Mesothelial cell of epicardium (in vitro differentiated cells): Measurements from ENCODE around the gene GSE1. TPM values are rescaled to one million over a fixed set of nuclear protein-coding genes. Genes with fewer than 3 reads are reported as not detected.
A peak's percentile ranks its signal among the peaks of the same experiment; 100 is the strongest.

Experiments
- DNase-seq, 2 experiments: peaks; one replicate each; pipeline ENCODE4 v3.0.0; 2021; ENCODE audit warnings: low spot score in 2 of 2; ENCODE audit not compliant: unreplicated experiment in 2 of 2
- H3K27ac Mint-ChIP-seq: 2 replicates; pipeline ENCODE4 v1.8.0; 2021; ENCODE audit warnings: mixed read lengths
- H3K27me3 Mint-ChIP-seq: 2 replicates; pipeline ENCODE4 v1.8.0; 2021; ENCODE audit warnings: low read depth, mixed read lengths
- H3K36me3 Mint-ChIP-seq: 2 replicates; pipeline ENCODE4 v1.8.0; 2021; ENCODE audit warnings: mixed read lengths
- H3K4me1 Mint-ChIP-seq: 2 replicates; pipeline ENCODE4 v1.8.0; 2021; ENCODE audit warnings: mixed read lengths
- H3K4me3 Mint-ChIP-seq: 2 replicates; pipeline ENCODE4 v1.8.0; 2021; ENCODE audit warnings: mild to moderate bottlenecking, moderate library complexity, mixed read lengths
- H3K9me3 Mint-ChIP-seq: 2 replicates; pipeline ENCODE4 v1.8.0; 2021; ENCODE audit warnings: mixed read lengths
- total RNA-seq: library from RNA; stranded (reverse); gene quantifications from 3 replicates; pipeline ENCODE4 v1.2.1, GENCODE V29; 2021
- TF ChIP-seq, protein P1 (sequence below): fragments of 200-600 bp; sonication (generic); IDR thresholded peaks from one replicate; pipeline ENCODE4 v1.5.0; 2021; ENCODE audit warnings: antibody characterized with exemption; ENCODE audit not compliant: unreplicated experiment

GSE1 gene
- total RNA-seq, 1 donor from 2014 or later = 218 TPM

DNA sequence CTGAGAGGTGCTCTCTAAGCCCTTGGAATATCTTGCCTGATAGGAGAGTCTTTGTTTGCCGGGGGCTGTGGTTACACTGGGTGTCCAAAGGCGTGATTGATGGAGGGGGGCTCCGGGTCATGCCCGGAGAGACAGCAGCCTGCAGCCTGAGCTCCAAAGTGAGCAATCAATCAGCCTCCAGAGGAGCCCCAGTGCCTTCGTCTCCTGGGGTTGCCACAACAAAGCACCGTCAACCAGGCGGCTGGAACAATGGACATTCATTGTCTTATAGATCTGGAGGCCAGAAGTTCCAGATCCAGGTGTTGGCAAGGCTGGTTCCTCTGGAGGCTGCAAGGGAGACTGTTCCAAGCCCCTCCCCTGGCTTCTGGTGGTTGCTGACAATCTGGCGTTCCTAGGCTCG, 99.7 kb downstream of the GSE1 start:
- TF ChIP-seq, protein P1, sequence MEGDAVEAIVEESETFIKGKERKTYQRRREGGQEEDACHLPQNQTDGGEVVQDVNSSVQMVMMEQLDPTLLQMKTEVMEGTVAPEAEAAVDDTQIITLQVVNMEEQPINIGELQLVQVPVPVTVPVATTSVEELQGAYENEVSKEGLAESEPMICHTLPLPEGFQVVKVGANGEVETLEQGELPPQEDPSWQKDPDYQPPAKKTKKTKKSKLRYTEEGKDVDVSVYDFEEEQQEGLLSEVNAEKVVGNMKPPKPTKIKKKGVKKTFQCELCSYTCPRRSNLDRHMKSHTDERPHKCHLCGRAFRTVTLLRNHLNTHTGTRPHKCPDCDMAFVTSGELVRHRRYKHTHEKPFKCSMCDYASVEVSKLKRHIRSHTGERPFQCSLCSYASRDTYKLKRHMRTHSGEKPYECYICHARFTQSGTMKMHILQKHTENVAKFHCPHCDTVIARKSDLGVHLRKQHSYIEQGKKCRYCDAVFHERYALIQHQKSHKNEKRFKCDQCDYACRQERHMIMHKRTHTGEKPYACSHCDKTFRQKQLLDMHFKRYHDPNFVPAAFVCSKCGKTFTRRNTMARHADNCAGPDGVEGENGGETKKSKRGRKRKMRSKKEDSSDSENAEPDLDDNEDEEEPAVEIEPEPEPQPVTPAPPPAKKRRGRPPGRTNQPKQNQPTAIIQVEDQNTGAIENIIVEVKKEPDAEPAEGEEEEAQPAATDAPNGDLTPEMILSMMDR = no peak
- H3K27ac Mint-ChIP-seq = no peak overlapping the region
- peaks cover 4% of the 10 kb centered on the region for H3K9me3 Mint-ChIP-seq
- no peak for DNase-seq
- H3K27me3 Mint-ChIP-seq = peaks cover 8% of the 10 kb centered on the region
- H3K4me3 Mint-ChIP-seq = no peak overlapping the region
- H3K4me1 Mint-ChIP-seq = peaks cover 18% of the 10 kb centered on the region
- peaks cover 7% of the 10 kb centered on the region for H3K36me3 Mint-ChIP-seq

DNA sequence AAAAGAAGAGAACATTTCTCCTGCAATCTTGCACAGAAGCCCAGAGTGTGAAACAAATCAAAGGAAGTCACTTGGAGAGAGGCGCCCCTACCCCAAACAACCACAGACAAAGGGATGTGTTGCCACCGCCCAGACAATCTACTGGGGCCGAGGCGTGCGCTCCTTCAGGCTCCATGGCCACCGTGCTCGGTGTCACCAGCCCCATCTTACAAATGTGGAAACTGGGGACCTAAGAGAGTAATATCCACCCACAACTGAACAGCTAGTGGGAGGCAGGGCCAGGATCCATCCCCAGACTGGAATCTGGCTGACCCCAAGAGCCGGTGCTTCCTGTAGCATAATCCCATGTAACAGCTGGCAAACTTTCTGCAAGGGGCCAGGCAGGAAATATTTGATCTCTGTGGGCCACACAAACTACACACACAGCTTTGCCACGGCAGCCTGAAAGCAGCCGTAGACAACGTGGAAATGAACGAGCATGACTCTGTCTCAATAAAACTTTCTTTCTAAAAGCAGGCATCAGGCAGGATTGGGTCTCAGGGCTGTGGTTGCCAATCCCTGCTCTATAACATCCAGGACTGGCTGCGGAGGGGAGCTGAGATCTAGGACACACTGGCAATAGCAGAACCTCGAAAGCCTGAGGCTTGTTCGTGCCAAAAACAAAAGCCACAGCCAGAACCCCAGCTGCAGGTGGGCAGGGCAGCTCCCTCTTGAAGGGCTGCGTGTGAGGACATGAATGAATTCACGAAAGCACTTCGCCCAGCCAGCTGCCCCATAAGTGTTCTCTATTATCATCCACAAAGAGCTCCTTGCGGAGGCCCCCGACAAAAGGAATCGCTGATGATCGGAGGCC, 102.3 kb downstream of the GSE1 start:
- Mint-ChIP-seq H3K36me3 (peaks cover 7% of the 10 kb centered on the region), H3K27ac (peak overlapping the region; percentile 80), H3K4me3 (peak overlapping the region; percentile 20), H3K27me3 (peaks cover 8% of the 10 kb centered on the region), H3K9me3 (peaks cover 4% of the 10 kb centered on the region), H3K4me1 (peaks cover 19% of the 10 kb centered on the region)
- TF ChIP-seq, protein P1 = no peak
- no peak for DNase-seq

DNA sequence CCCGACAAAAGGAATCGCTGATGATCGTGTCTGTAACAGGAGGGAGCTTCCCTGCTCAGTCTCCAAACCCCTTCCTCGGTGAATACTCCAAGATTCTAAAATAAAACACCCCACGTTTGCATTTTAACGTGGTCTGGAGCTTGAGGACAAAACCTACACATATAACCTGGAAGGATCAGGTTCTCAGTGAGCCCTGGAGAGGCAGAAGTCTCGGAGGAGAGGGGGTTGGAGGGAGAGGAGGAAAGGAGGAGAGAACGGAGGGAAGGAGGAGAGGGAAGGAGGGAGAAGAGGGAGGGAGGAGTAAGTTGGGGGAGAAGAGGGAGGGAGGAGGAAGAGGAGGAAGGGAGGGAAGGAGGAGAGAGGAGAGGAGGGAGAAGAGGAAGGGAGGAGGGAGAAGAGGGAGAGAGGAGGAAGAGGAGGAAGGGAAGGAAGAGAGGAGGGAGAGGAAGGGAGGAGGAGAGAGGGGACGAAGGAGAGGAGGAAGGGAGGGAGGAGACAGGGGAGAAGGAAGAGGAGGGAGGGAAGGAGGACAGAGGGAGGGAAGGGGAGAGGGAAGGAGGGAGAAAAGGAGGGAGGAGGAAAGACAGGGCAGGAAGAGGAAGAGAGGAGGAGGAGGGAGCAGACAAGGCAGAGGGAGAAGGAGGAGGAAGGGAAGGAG, 103.0 kb downstream of the GSE1 start:
- Mint-ChIP-seq H3K27ac (peak overlapping the region; percentile 80), H3K9me3 (peaks cover 4% of the 10 kb centered on the region), H3K4me1 (peaks cover 19% of the 10 kb centered on the region), H3K36me3 (peaks cover 4% of the 10 kb centered on the region), H3K27me3 (peaks cover 8% of the 10 kb centered on the region), H3K4me3 (peak overlapping the region; percentile 20)
- TF ChIP-seq, protein P1 = no peak
- no peak for DNase-seq

DNA sequence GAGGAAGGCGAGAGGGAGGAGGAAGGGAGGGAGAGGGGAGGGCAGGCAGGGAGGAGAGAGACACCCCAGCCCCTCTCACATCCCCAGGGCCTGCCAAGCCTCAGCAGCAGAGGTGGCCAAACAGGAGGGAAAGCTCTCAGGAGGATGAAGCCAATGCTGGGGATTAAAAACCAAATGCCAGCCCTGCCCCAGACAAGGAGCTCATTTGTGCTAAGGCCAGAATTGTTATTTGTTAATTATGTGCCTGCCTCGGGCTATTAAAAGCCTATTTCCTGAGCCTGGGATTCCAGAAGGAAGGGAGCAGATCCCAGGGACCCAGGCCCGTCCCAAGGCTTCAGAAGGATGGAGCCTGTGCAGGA, 103.5 kb downstream of the GSE1 start:
- no peak overlapping the region for H3K27ac Mint-ChIP-seq
- peaks cover 4% of the 10 kb centered on the region for H3K36me3 Mint-ChIP-seq
- H3K4me1 Mint-ChIP-seq = peaks cover 19% of the 10 kb centered on the region
- no peak overlapping the region for H3K4me3 Mint-ChIP-seq
- TF ChIP-seq, protein P1 = no peak
- H3K9me3 Mint-ChIP-seq = peaks cover 4% of the 10 kb centered on the region
- peaks cover 8% of the 10 kb centered on the region for H3K27me3 Mint-ChIP-seq
- DNase-seq = no peak

DNA sequence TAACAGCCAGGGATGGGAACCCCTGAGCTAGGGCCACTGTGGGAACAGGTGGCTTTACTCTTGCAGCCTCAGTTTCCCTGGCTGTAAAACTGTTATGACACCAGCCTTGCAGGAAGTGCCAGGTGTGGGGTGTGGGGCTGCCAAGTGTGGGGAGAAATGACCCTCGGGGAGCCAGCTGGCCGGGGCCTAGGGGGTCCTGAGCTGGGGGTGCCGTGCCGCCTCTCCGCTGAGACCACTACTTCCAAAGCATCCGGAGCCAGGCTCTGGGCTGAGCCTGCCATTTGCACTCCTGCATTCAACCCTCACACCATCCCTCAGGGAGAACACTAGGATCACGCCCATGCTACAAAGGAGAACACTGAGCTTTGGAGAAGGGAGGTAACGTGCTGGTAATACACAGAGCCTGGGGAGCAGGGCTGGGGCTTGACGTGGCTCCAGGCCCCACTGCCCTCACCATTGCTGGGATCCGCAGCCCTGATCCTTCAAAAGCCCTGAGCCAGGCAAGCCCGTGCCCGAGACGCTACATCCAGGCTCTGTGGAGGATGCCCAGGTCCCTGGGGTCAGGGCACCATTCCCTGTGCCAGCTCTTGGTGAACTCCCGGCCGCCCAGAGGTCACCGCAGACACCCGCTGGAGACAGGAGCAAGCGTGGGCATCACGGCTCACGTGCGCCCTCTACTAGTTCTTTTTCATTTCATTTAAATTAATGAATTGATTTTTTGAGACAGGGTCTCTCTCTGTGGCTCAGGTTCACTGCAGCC, 104.5 kb downstream of the GSE1 start:
- Mint-ChIP-seq H3K27ac (no peak overlapping the region), H3K9me3 (no peaks in the 10 kb centered on the region), H3K36me3 (no peaks in the 10 kb centered on the region), H3K4me3 (no peak overlapping the region), H3K4me1 (peaks cover 19% of the 10 kb centered on the region), H3K27me3 (peaks cover 8% of the 10 kb centered on the region)
- TF ChIP-seq, protein P1 = peak; percentile 84
- DNase-seq = peak in 1 of 2 experiments; percentile 60
